ENCODE data around the gene SLC2A9. TPM values are rescaled to one million over a fixed set of nuclear protein-coding genes. Genes with fewer than 3 reads are reported as not detected.

The SLC2A9 gene
- total RNA-seq, 1 donor from 2014 or later, result 3.1 TPM

- DNase-seq (ENCODE audit: low spot score, unreplicated experiment), result no peak
- H3K36me3 Mint-ChIP-seq (ENCODE audit: insufficient read depth), result no peaks in the 10 kb centered on the region
- H3K27me3 Mint-ChIP-seq, result peaks cover 21% of the 10 kb centered on the region
- H3K27ac Mint-ChIP-seq, result no peak overlapping the region
- H3K4me1 Mint-ChIP-seq (ENCODE audit: low read depth), result no peaks in the 10 kb centered on the region
- H3K9me3 Mint-ChIP-seq (ENCODE audit: low read depth), result no peaks in the 10 kb centered on the region
- H3K4me3 Mint-ChIP-seq (ENCODE audit: low read depth), result no peak overlapping the region
- no peak for TF ChIP-seq CTCF (IDR thresholded peaks at IDR 0.05; ENCODE audit: unreplicated experiment)
Measured at GRCh38 chr4:9891740-9892139, 129.6 kb downstream of the SLC2A9 start.

- no peak overlapping the region for H3K27ac Mint-ChIP-seq
- TF ChIP-seq CTCF (IDR thresholded peaks at IDR 0.05; ENCODE audit: unreplicated experiment), result no peak
- H3K36me3 Mint-ChIP-seq (ENCODE audit: insufficient read depth), result no peaks in the 10 kb centered on the region
Measured at GRCh38 chr4:9891056-9891455, 130.2 kb downstream of the SLC2A9 start.

GRCh38 chr4:9889306-9889705, 132.0 kb downstream of the SLC2A9 start:
- TF ChIP-seq CTCF (IDR thresholded peaks at IDR 0.05; ENCODE audit: unreplicated experiment), result no peak
- DNase-seq (ENCODE audit: low spot score, unreplicated experiment), result no peak
- Mint-ChIP-seq H3K9me3 (ENCODE audit: low read depth) (no peaks in the 10 kb centered on the region), H3K27ac (no peak overlapping the region), H3K27me3 (peaks cover 14% of the 10 kb centered on the region), H3K4me3 (ENCODE audit: low read depth) (no peak overlapping the region), H3K4me1 (ENCODE audit: low read depth) (peaks cover 6% of the 10 kb centered on the region), H3K36me3 (ENCODE audit: insufficient read depth) (no peaks in the 10 kb centered on the region)

More at GRCh38 chr4:9891056-9891455, 130.2 kb downstream of the SLC2A9 start:
- no peak for DNase-seq (ENCODE audit: low spot score, unreplicated experiment)
- H3K9me3 Mint-ChIP-seq (ENCODE audit: low read depth), result no peaks in the 10 kb centered on the region
- no peak overlapping the region for H3K4me3 Mint-ChIP-seq (ENCODE audit: low read depth)
- H3K4me1 Mint-ChIP-seq (ENCODE audit: low read depth), result no peaks in the 10 kb centered on the region
- peaks cover 16% of the 10 kb centered on the region for H3K27me3 Mint-ChIP-seq

GRCh38 chr4:9885958-9886357, 135.3 kb downstream of the SLC2A9 start:
- Mint-ChIP-seq H3K4me1 (ENCODE audit: low read depth) (peaks cover 6% of the 10 kb centered on the region), H3K36me3 (ENCODE audit: insufficient read depth) (no peaks in the 10 kb centered on the region), H3K4me3 (ENCODE audit: low read depth) (no peak overlapping the region), H3K27me3 (peaks cover 8% of the 10 kb centered on the region), H3K9me3 (ENCODE audit: low read depth) (no peaks in the 10 kb centered on the region), H3K27ac (no peak overlapping the region)
- no peak for DNase-seq (ENCODE audit: low spot score, unreplicated experiment)
- no peak for TF ChIP-seq CTCF (IDR thresholded peaks at IDR 0.05; ENCODE audit: unreplicated experiment)

GRCh38 chr4:9880406-9881197, 140.7 kb downstream of the SLC2A9 start:
- no peak overlapping the region for H3K27ac Mint-ChIP-seq
- no peak for DNase-seq (ENCODE audit: low spot score, unreplicated experiment)
- no peaks in the 10 kb centered on the region for H3K36me3 Mint-ChIP-seq (ENCODE audit: insufficient read depth)
- no peaks in the 10 kb centered on the region for H3K9me3 Mint-ChIP-seq (ENCODE audit: low read depth)
- peaks cover 8% of the 10 kb centered on the region for H3K4me1 Mint-ChIP-seq (ENCODE audit: low read depth)
- no peak for TF ChIP-seq CTCF (IDR thresholded peaks at IDR 0.05; ENCODE audit: unreplicated experiment)
- H3K27me3 Mint-ChIP-seq, result peaks cover 3% of the 10 kb centered on the region
- no peak overlapping the region for H3K4me3 Mint-ChIP-seq (ENCODE audit: low read depth)

Data from progenitor cell of endocrine pancreas (in vitro differentiated cells).